ENCODE measurements around the gene TMEM229B. TPM values are rescaled to one million over a fixed set of nuclear protein-coding genes. Genes with fewer than 3 reads are reported as not detected.
A peak's percentile ranks its signal among the peaks of the same experiment; 100 is the strongest.

Gene TMEM229B
- polyA plus RNA-seq, 1 of the 3 experiments (the other 2 are of a cell fraction), result 0.16 TPM

DNA sequence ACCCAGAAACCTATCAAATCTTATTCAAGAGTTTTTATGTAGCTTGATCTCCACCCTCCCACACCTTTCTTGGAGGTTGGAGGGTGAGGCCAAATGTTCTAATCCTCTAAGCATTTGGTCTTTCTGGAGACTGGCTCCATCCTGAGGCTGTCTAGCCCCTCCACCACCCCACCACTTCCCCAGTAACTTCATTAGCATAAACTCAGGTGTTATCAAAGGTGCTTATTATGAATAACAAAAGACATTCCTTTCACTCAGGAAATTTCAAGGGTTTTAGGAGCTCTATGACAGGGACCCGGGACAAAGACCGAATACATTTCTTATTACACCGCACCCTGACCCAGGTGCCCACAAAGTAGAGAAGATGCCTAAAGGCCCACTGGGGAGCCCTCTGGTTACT, 2.8 kb upstream of the TMEM229B start:
- POLR2A ChIA-PET, result no interaction called here
- H3K4me3 ChIP-seq (ENCODE audit: low read depth in 2 of 2, low read length in 1 of 2), result no peak overlapping the region
- no peaks in the 10 kb centered on the region for H3K9me2 ChIP-seq
- H3K79me2 ChIP-seq (ENCODE audit: insufficient read depth), result no peaks in the 10 kb centered on the region
- no peak overlapping the region for H3K9ac ChIP-seq
- CTCF ChIA-PET, result interaction anchor here (1.0 to 3.3 kb wide), 6 partner anchors 31 to 132 kb away, joined by 3 to 18 read pairs (median 6); partner anchors contain the start of gene ATP6V1D
- WGBS (ENCODE audit: low lambda C conversion rate), result 90% methylated on average over 3 of the region's 3 CpGs
- DNase-seq, result no peak
- no peaks in the 10 kb centered on the region; the same call in 1 of the 2 replicates for H3K27me3 ChIP-seq (ENCODE audit: insufficient read depth)
- H3K4me2 ChIP-seq, result no peak overlapping the region
- peak overlapping the region in 1 of 2 experiments; percentile 39; a peak in 1 of 4 replicates for H3K27ac ChIP-seq (ENCODE audit: low read depth in 2 of 2, low read length in 1 of 2)
- H3K36me3 ChIP-seq (replicated peaks in 1 of 2; ENCODE audit: control insufficient read depth in 1 of 2, insufficient read depth in 2 of 2, low read length in 1 of 2), result no peaks in the 10 kb centered on the region
- no peaks in the 10 kb centered on the region for H3F3A ChIP-seq (replicated peaks; ENCODE audit: insufficient read depth)
- H3K4me1 ChIP-seq (ENCODE audit: control insufficient read depth in 1 of 2, insufficient read depth in 2 of 2, low read depth in 1 of 2, low read length in 1 of 2), result peaks cover 0 to 20% of the 10 kb centered on the region in 2 experiments; a peak in 1 of 4 replicates
- H3K9me3 ChIP-seq, result no peaks in the 10 kb centered on the region
- no peak overlapping the region for H2AFZ ChIP-seq (ENCODE audit: low read depth)
- TF ChIP-seq JUND (IDR thresholded peaks at IDR 0.05), result no peak
- TF ChIP-seq FOXM1 (IDR thresholded peaks at IDR 0.05; ENCODE audit: low read depth), result no peak
- TF ChIP-seq TAF1 (IDR thresholded peaks at IDR 0.05; ENCODE audit: borderline replicate concordance, low read depth, low read length), result no peak
- TF ChIP-seq YY1 (IDR thresholded peaks at IDR 0.05; ENCODE audit: low read depth), result no peak
- no peak for TF ChIP-seq NFIC (IDR thresholded peaks at IDR 0.05; ENCODE audit: borderline replicate concordance)
- TF ChIP-seq GATA2 (CRISPR knock-in tag; IDR thresholded peaks at IDR 0.05), result no peak
- no peak for TF ChIP-seq RXRA (IDR thresholded peaks at IDR 0.05; ENCODE audit: borderline replicate concordance, low read depth)
- TF ChIP-seq RFX5 (IDR thresholded peaks at IDR 0.05; ENCODE audit: low read length), result no peak
- TF ChIP-seq, protein P1, sequence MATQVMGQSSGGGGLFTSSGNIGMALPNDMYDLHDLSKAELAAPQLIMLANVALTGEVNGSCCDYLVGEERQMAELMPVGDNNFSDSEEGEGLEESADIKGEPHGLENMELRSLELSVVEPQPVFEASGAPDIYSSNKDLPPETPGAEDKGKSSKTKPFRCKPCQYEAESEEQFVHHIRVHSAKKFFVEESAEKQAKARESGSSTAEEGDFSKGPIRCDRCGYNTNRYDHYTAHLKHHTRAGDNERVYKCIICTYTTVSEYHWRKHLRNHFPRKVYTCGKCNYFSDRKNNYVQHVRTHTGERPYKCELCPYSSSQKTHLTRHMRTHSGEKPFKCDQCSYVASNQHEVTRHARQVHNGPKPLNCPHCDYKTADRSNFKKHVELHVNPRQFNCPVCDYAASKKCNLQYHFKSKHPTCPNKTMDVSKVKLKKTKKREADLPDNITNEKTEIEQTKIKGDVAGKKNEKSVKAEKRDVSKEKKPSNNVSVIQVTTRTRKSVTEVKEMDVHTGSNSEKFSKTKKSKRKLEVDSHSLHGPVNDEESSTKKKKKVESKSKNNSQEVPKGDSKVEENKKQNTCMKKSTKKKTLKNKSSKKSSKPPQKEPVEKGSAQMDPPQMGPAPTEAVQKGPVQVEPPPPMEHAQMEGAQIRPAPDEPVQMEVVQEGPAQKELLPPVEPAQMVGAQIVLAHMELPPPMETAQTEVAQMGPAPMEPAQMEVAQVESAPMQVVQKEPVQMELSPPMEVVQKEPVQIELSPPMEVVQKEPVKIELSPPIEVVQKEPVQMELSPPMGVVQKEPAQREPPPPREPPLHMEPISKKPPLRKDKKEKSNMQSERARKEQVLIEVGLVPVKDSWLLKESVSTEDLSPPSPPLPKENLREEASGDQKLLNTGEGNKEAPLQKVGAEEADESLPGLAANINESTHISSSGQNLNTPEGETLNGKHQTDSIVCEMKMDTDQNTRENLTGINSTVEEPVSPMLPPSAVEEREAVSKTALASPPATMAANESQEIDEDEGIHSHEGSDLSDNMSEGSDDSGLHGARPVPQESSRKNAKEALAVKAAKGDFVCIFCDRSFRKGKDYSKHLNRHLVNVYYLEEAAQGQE (IDR thresholded peaks at IDR 0.05; ENCODE audit: low read depth, low read length), result no peak
- TF ChIP-seq FOSL2 (IDR thresholded peaks at IDR 0.05; ENCODE audit: borderline replicate concordance, low read depth), result no peak
- TF ChIP-seq CHD2 (IDR thresholded peaks at IDR 0.05; ENCODE audit: low read length, partially characterized antibody), result no peak
- no peak for TF ChIP-seq FOXJ3 (CRISPR knock-in tag; IDR thresholded peaks at IDR 0.05)
- TF ChIP-seq, protein P2, sequence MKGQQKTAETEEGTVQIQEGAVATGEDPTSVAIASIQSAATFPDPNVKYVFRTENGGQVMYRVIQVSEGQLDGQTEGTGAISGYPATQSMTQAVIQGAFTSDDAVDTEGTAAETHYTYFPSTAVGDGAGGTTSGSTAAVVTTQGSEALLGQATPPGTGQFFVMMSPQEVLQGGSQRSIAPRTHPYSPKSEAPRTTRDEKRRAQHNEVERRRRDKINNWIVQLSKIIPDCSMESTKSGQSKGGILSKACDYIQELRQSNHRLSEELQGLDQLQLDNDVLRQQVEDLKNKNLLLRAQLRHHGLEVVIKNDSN (IDR thresholded peaks at IDR 0.05; ENCODE audit: borderline replicate concordance, low read depth), result no peak
- TF ChIP-seq, protein P3, sequence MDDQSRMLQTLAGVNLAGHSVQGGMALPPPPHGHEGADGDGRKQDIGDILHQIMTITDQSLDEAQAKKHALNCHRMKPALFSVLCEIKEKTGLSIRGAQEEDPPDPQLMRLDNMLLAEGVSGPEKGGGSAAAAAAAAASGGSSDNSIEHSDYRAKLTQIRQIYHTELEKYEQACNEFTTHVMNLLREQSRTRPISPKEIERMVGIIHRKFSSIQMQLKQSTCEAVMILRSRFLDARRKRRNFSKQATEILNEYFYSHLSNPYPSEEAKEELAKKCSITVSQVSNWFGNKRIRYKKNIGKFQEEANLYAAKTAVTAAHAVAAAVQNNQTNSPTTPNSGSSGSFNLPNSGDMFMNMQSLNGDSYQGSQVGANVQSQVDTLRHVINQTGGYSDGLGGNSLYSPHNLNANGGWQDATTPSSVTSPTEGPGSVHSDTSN (IDR thresholded peaks at IDR 0.05), result no peak
- no peaks in the 10 kb centered on the region for H4K20me1 ChIP-seq (ENCODE audit: insufficient read depth)

Measured in SK-N-SH (cell line).